GM12874 (cell line): ENCODE results near the gene COL9A3.

Experiments used
- TF ChIP-seq, protein P1 (sequence below): IDR thresholded peaks from 2 replicates; pipeline ENCODE4 v1.5.1; 2011; ENCODE audit warnings: low read depth, mild to moderate bottlenecking, control low read depth, low read length, moderate library complexity; ENCODE audit not compliant: insufficient read depth

COL9A3 gene

DNA sequence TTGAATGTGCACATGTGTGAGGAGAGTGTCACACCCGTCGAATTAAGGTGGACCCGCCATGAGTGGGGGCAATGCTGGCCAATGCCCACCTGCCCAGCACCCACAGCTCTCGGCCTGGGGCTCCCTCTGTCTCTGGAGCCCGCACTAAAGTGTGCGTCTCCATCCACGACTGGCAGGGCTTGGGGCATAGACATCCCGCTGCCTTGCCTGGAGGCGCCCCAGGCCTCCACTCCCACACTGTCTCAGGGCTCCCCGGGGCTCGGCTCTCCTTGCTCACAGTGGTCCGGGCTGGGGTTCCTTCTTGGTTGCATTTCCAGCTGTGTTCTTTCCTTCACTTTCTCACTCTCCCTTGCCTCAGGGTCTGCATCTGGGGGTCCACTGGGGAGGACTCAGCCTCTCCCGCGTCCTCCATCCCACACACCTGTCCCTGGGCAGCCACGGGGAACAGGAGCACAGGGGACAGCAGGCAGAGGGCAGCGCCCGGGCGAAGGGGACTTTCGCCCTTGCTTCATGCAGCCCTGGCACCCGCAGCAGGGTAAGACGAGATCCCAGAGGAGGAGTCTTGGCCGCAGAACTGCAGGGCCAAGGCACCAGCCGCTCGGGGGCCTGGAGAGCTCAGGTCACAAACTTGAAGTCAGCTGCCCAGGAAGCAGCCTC is 40.7 kb upstream of the COL9A3 start:
- TF ChIP-seq, protein P1, sequence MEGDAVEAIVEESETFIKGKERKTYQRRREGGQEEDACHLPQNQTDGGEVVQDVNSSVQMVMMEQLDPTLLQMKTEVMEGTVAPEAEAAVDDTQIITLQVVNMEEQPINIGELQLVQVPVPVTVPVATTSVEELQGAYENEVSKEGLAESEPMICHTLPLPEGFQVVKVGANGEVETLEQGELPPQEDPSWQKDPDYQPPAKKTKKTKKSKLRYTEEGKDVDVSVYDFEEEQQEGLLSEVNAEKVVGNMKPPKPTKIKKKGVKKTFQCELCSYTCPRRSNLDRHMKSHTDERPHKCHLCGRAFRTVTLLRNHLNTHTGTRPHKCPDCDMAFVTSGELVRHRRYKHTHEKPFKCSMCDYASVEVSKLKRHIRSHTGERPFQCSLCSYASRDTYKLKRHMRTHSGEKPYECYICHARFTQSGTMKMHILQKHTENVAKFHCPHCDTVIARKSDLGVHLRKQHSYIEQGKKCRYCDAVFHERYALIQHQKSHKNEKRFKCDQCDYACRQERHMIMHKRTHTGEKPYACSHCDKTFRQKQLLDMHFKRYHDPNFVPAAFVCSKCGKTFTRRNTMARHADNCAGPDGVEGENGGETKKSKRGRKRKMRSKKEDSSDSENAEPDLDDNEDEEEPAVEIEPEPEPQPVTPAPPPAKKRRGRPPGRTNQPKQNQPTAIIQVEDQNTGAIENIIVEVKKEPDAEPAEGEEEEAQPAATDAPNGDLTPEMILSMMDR: no peak

DNA sequence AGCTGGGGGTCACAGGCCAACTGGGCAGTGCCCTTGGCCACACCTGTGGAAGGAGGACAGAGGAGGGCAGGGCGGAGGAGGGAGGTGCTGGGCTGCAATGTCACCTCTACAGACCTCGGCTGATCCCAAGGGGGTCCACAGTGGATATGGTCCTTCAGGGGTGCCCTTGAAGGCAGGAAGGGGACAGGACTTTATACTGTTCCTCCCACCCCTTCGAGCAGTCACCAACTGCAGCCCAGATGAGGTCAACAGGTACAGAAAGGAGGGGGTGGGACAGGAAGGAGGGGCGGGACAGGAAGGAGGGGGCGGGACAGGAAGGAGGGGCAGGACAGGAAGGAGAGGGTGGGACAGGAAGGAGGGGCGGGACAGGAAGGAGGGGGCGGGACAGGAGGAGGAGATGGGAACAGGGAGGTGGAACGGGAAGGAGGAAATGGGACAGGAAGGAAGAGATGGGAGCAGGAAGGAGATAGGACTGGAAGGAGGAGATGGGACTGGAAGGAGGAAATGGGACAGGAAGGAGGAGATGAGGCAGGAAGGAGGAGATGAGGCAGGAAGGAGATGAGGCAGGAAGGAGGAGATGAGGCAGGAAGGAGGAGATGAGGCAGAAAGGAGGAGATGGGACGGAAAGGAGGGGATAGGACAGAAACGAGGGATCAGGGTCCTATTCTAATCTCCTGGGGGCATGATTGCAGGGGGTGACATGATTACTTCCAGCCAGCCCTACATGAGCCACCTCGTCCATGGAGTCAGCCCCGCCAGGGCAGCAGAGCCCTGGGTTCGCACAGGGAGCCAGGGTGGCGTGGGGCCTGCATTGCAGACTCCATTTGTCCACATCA is 39.9 kb upstream of the COL9A3 start:
- TF ChIP-seq, protein P1: no peak

DNA sequence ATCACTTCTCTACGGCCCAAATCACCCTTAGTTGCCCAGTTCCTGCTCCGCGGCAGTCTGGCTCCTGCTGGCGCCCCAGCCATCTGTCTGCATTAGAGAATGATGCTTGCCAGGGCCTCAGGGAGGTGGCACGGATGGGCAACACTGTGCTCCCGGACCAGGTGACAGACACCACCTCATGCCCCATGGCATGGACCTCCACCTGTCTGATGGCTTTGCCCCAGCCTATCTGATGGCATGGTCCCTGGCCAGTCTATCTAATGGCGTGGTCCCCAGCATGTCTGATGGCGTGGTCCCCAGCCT is 39.4 kb upstream of the COL9A3 start:
- TF ChIP-seq, protein P1: no peak

DNA sequence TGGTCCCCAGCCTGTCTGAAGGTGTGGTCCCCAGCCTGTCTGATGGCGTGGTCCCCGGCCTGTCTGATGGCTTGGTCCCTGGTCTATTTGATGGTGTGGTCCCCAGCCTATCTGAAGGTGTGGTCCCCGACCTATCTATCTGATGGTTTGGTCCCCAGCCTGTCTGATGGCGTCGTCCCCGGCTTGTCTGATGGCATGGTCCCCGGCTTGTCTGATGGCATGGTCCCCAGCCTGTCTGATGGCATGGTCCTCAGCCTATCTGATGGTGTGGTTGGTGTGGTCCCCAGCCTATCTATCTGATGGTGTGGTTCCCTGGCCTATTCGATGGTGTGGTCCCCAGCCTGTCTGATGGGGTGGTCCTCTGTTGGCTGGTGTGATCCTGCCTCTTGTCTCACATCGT is 38.8 kb upstream of the COL9A3 start:
- TF ChIP-seq, protein P1: no peak

DNA sequence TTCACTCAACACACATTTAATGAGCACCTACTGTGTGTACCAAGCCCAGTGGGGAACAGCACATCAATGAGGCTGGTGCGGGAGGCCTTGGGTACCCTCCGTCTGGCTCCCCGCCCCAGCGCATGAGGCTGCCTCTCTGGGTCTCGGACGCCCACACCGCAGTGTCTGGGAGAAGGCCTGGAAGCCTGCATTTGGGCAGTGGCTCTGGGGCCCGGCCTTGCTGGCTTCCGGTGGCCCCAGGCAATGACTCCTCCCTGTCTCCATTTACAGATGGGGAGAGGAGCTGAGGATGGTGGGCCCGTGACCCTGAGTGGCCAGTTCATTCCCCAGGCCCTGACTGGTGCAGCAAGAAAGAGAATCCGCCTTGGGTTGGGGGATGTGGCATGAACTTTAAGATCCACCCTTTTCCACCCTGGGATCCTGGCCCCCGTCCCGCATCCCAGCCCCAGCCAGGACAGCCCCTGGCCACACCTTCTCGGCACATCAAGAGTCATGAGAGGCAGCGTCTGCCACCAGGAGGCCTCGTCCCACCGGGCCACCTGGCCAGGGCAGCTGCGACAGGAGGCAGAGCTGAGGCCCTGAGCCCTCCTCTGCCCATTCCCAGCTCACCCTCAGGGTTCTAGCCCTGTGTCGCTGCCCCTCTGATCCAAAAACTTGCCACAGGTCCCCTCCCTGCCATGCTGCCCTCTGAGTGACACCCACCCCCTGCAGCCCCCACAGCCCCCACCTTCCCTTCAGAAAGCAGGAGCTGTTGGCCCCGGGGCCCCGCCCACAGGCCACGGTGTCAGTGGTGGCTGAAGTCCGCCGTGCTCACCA is 38.0 kb upstream of the COL9A3 start:
- TF ChIP-seq, protein P1: no peak

DNA sequence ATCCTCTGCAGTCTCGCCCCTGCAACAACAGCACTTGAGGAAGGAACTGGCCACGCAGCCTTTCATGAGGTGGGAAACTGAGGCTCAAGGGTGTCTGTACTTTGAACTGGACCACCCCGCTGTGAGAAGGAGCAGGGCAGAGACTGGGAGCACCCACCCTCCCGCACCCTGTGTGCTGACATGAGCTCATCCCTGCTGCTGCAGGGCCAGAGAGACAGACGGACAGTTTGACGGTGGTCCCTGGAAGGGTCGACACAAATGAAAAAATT is 37.5 kb upstream of the COL9A3 start:
- TF ChIP-seq, protein P1: no peak

DNA sequence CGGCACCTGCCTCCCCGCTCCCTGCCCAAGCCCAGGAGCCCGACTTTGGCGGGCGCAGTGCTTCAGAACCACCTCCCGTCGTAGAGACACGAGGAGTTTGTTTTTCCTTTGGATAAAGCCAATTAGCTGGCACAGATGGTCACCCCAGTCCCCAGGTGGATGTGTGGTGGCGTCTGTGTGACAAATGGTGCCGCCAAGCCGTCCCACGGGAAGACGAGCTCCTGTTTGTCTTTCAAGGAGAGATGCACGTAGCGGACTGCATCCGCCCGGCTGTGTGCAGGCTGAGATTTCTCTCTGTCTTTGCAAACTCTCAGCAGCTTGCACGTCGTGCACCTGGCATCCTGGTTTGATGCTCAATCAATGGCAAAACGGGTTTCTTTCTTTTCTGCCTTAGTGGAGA is 36.6 kb upstream of the COL9A3 start:
- TF ChIP-seq, protein P1: no peak
